Heart right ventricle (tissue), 16 donors: ENCODE results near the gene PCDHGA1. TPM values are rescaled to one million over a fixed set of nuclear protein-coding genes. Genes with fewer than 3 reads are reported as not detected.
A peak's percentile ranks its signal among the peaks of the same experiment; 100 is the strongest.
"Not testable (repeated sequence)": the region's sequence is repeated elsewhere in the genome, so short reads cannot be mapped to it uniquely, and the experiment has no call there.

Experiments used
- ATAC-seq, 8 donors: fragments of 200-7000 bp; cut with Tn5 transposase; one replicate each; pipeline ENCODE4 v1.9.1; 2020; ENCODE audit warnings: mild to moderate bottlenecking in 8 of 8, moderate library complexity in 8 of 8, moderate number of reproducible peaks in 1 of 8
- DNase-seq, 2 donors: peaks; one replicate each; pipeline ENCODE4 v3.0.0-alpha.2; 2020
- H3K27ac ChIP-seq, 10 donors: fragments of 200-600 bp; sonication (generic) in 2 of 10; one replicate each; pipeline versions ENCODE4 v1.5.0 to v1.8.0; 2020 to 2022; ENCODE audit warnings: mild to moderate bottlenecking in 3 of 10
- H3K27me3 ChIP-seq, 7 donors: fragments of 200-600 bp; one replicate each; pipeline ENCODE4 v1.8.0; 2021 to 2022; ENCODE audit warnings: mild to moderate bottlenecking in 2 of 7
- H3K36me3 ChIP-seq, 9 donors: fragments of 200-600 bp; sonication (generic) in 1 of 9; one replicate each; pipeline versions ENCODE4 v1.5.0 to v1.8.0; 2020 to 2022; ENCODE audit warnings: mild to moderate bottlenecking in 2 of 9
- H3K4me1 ChIP-seq, 9 donors: fragments of 200-600 bp; sonication (generic) in 1 of 9; one replicate each; pipeline versions ENCODE4 v1.5.0 to v1.8.0; 2020 to 2022; ENCODE audit warnings: mild to moderate bottlenecking in 4 of 9
- H3K4me3 ChIP-seq, 10 donors: fragments of 200-600 bp; sonication (generic) in 2 of 10; one replicate each; pipeline versions ENCODE4 v1.5.0 to v1.8.0; 2020 to 2022; ENCODE audit warnings: mild to moderate bottlenecking in 7 of 10, moderate library complexity in 2 of 10
- H3K9me3 ChIP-seq, 11 donors: fragments of 200-600 bp in 10 of 11; sonication (generic) in 2 of 11; one replicate each; pipeline versions ENCODE4 v1.5.0 to v1.8.0; 2013 to 2022; ENCODE audit warnings: mild to moderate bottlenecking in 2 of 11, control low read depth in 1 of 11, moderate library complexity in 1 of 11
- WGBS, 2 donors: extraction: QIAGEN DNeasy Blood & Tissue Kit; methylation state at CpG; one replicate each; pipeline ENCODE4 v1.1.7; 2013; ENCODE audit warnings: inconsistent platforms in 1 of 2; 5-methylcytosine and 5-hydroxymethylcytosine counted together
- intact Hi-C, 10 donors: fragments of 100-400 bp; cut with DNase I; formaldehyde crosslinking; loops; one replicate each; pipeline versions ENCODE4 v1.11.1 to v1.14.2; 2022
- polyA plus RNA-seq, 2 donors: library from polyadenylated mRNA; stranded (reverse); fragments of 200-250 nt; gene quantifications; one replicate each; pipeline ENCODE4 v1.2.3, GENCODE V29; 2013
- total RNA-seq, 10 donors: library from RNA; stranded (reverse); fragmentation: NEBNext Ultra II Directional in 3 of 10; extraction: Animal tissue kit (Norgen Biotek cat#: 25700) in 3 of 10; gene quantifications; one replicate each; pipeline versions ENCODE4 v1.2.1 to v1.2.4, GENCODE V29; 2021 to 2023
- TF ChIP-seq, protein P1 (sequence below), 9 donors: fragments of 200-600 bp; sonication (generic) in 2 of 9; IDR thresholded peaks; one replicate each; pipeline versions ENCODE4 v1.5.0 to v1.8.0; 2021 to 2022; ENCODE audit warnings: antibody characterized with exemption in 9 of 9, mild to moderate bottlenecking in 5 of 9, moderate library complexity in 1 of 9
- donor health status: Arrhythmogenic right ventricular cardiomyopathy.
- donor health status: ischemic (EF 13 %, LVEDD 7.1; RV severe dilation, severe dysfunction).
- donor health status: healthy with polysubstance abuse.
- donor health status: DM: no; HTN: yes; CAD: no.
- donor health status: DM: no; HTN: no; CAD: no.
- donor health status: ischemic (EF 25% LVEDD 6.9; RV normal size, moderate dysfunction).
- donor health status: ischemic (EF 25% LVEDD 5.7; RV mildly dilated, moderate dysfunction).
- donor health status: healthy.
- donor health status: DM: yes; HTN: yes; CAD: no.
- donor health status: Ischemic cardiomyopathy.
- donor health status: ischemic (EF 35%, LVEDD 5.7; RV mildly dilated, moderate dysfunction).
- donor health status: nonischemic (EF 11% LVEDD 7.7; RV severe dilation, severe dysfunction).
- donor health status: DM: yes; HTN: yes; CAD: no.
- donor health status: PGD.
- donor health status: ischemic (EF 29% LVEDD 5.4; RV normal size, mild dysfunction).
- donor health status: nonischemic (EF 23%, LVEDD 6.1; RV moderate dilation, normal function).

The PCDHGA1 gene
- total and polyA plus RNA-seq, 12 donors, result 0.57 to 5.0 (median 2.6) TPM

DNA sequence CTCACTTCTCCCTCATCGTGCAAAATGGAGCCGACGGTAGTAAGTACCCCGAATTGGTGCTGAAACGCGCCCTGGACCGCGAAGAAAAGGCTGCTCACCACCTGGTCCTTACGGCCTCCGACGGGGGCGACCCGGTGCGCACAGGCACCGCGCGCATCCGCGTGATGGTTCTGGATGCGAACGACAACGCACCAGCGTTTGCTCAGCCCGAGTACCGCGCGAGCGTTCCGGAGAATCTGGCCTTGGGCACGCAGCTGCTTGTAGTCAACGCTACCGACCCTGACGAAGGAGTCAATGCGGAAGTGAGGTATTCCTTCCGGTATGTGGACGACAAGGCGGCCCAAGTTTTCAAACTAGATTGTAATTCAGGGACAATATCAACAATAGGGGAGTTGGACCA is 101.0 kb downstream of the PCDHGA1 start:
- intact Hi-C loops, result loop anchor here in 6 of 10 donors (2.0 to 5.0 kb wide), 4 partner anchors 91 to 130 kb away; no protein-coding TSS in a partner anchor
- Histone ChIP-seq H3K4me1 (peaks cover 0 to 22% (median 0%) of the 10 kb centered on the region in 9 donors), H3K36me3 (peaks cover 0 to 45% (median 0%) of the 10 kb centered on the region in 9 donors), H3K9me3 (peaks cover 0 to 100% (median 79%) of the 10 kb centered on the region in 11 donors), H3K27me3 (peaks cover 0 to 71% (median 0%) of the 10 kb centered on the region in 7 donors), H3K27ac (peak overlapping the region in 2 of 10 donors; percentile 5 to 52), H3K4me3 (peak overlapping the region in 9 of 10 donors; percentile 24 to 52 (median 40))
- TF ChIP-seq, protein P1, sequence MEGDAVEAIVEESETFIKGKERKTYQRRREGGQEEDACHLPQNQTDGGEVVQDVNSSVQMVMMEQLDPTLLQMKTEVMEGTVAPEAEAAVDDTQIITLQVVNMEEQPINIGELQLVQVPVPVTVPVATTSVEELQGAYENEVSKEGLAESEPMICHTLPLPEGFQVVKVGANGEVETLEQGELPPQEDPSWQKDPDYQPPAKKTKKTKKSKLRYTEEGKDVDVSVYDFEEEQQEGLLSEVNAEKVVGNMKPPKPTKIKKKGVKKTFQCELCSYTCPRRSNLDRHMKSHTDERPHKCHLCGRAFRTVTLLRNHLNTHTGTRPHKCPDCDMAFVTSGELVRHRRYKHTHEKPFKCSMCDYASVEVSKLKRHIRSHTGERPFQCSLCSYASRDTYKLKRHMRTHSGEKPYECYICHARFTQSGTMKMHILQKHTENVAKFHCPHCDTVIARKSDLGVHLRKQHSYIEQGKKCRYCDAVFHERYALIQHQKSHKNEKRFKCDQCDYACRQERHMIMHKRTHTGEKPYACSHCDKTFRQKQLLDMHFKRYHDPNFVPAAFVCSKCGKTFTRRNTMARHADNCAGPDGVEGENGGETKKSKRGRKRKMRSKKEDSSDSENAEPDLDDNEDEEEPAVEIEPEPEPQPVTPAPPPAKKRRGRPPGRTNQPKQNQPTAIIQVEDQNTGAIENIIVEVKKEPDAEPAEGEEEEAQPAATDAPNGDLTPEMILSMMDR (IDR thresholded peaks at IDR 0.05), result no peak
- WGBS, 2 donors, result 21 to 28% methylated on average over 37 of the region's 37 CpGs
- ATAC-seq, result peak in 6 of 8 donors; percentile 11 to 58 (median 36)
- no peak for DNase-seq

DNA sequence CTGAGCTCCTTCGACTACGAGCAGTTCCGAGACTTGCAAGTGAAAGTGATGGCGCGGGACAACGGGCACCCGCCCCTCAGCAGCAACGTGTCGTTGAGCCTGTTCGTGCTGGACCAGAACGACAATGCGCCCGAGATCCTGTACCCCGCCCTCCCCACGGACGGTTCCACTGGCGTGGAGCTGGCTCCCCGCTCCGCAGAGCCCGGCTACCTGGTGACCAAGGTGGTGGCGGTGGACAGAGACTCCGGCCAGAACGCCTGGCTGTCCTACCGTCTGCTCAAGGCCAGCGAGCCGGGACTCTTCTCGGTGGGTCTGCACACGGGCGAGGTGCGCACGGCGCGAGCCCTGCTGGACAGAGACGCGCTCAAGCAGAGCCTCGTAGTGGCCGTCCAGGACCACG is 102.0 kb downstream of the PCDHGA1 start:
- not testable (repeated sequence) for H3K27ac ChIP-seq, ATAC-seq, H3K4me3 ChIP-seq, DNase-seq
- intact Hi-C loops, result loop anchor here in 4 of 10 donors (5.0 kb wide), 2 partner anchors 90 to 95 kb away; no protein-coding TSS in a partner anchor
- H3K36me3 ChIP-seq, result peaks cover 0 to 45% (median 0%) of the 10 kb centered on the region in 9 donors
- H3K27me3 ChIP-seq, result peaks cover 0 to 61% (median 0%) of the 10 kb centered on the region in 7 donors
- H3K9me3 ChIP-seq, result peaks cover 0 to 100% (median 70%) of the 10 kb centered on the region in 11 donors
- WGBS, 2 donors, result 40 to 42% methylated on average over 38 of the region's 38 CpGs
- peaks cover 0 to 22% (median 0%) of the 10 kb centered on the region in 9 donors for H3K4me1 ChIP-seq

DNA sequence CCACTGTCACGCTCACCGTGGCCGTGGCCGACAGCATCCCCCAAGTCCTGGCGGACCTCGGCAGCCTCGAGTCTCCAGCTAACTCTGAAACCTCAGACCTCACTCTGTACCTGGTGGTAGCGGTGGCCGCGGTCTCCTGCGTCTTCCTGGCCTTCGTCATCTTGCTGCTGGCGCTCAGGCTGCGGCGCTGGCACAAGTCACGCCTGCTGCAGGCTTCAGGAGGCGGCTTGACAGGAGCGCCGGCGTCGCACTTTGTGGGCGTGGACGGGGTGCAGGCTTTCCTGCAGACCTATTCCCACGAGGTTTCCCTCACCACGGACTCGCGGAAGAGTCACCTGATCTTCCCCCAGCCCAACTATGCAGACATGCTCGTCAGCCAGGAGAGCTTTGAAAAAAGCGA is 102.4 kb downstream of the PCDHGA1 start:
- Histone ChIP-seq H3K4me1 (peaks cover 0 to 22% (median 0%) of the 10 kb centered on the region in 9 donors), H3K27me3 (peaks cover 0 to 57% (median 0%) of the 10 kb centered on the region in 7 donors), H3K36me3 (peaks cover 0 to 45% (median 0%) of the 10 kb centered on the region in 9 donors), H3K9me3 (peaks cover 0 to 100% (median 70%) of the 10 kb centered on the region in 11 donors)
- ATAC-seq, DNase-seq, H3K27ac ChIP-seq, H3K4me3 ChIP-seq: not testable (repeated sequence)
- intact Hi-C loops, result loop anchor here in 4 of 10 donors (5.0 kb wide), 2 partner anchors 90 to 95 kb away; no protein-coding TSS in a partner anchor
- WGBS, 2 donors, result 46% methylated on average over 28 to 29 of the region's 29 CpGs

DNA sequence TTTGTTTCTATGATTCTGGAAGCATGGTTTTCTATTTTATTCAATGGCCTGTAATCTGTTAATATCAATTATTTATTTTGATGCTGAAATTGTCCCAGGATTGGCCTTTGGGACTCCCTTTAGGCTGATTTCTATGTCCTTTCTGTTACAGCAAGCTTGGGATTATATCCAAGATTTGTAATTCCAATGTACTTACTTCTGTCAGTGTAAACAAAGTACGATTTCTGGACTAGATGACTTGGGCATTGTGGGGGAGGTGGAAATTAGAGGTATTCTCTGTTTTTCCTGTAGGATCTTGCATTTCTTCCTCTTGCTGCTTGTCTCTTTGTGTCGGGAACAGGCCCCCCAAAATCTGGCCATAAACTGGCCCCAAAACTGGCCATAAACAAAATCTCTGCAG is 103.7 kb downstream of the PCDHGA1 start:
- DNase-seq (no peak), ATAC-seq (no peak)
- H3K36me3 ChIP-seq, result peaks cover 0 to 43% (median 0%) of the 10 kb centered on the region in 9 donors
- WGBS, 2 donors, result 83 to 84% methylated on average over 2 of the region's 2 CpGs
- TF ChIP-seq, protein P1 (IDR thresholded peaks at IDR 0.05), result no peak
- H3K27me3 ChIP-seq, result peaks cover 0 to 44% (median 0%) of the 10 kb centered on the region in 7 donors
- peaks cover 0 to 22% (median 0%) of the 10 kb centered on the region in 9 donors for H3K4me1 ChIP-seq
- no peak overlapping the region for H3K27ac ChIP-seq
- H3K9me3 ChIP-seq, result peaks cover 0 to 98% (median 59%) of the 10 kb centered on the region in 11 donors
- intact Hi-C loops, result loop anchor here in 4 of 10 donors (5.0 kb wide), 2 partner anchors 88 to 93 kb away; no protein-coding TSS in a partner anchor
- no peak overlapping the region for H3K4me3 ChIP-seq

DNA sequence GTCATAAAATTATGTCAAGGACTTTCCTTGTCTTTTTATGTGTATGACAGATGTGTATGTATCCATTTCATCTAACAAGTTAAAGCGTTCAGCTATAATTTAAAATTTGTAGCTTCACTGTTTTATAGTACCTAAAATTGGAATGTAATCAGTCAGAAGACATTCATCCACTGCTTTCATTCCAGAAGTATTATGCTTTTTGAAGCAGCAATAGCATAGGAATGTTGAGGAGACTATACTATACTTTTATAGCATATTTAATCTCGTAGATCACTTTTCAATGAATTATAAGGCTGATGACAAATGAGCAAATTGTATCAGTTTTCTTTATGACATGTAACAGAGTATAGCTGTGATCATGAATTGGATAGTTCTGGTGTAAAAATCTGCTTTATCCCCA is 106.9 kb downstream of the PCDHGA1 start:
- H3K4me1 ChIP-seq, result peaks cover 0 to 6% (median 0%) of the 10 kb centered on the region in 9 donors
- WGBS, 2 donors, result 90 to 96% methylated on average over 2 of the region's 2 CpGs
- H3K4me3 ChIP-seq, result no peak overlapping the region
- TF ChIP-seq, protein P1 (IDR thresholded peaks at IDR 0.05), result no peak
- ATAC-seq (no peak), DNase-seq (no peak)
- H3K36me3 ChIP-seq, result peaks cover 0 to 38% (median 0%) of the 10 kb centered on the region in 9 donors
- no peak overlapping the region for H3K27ac ChIP-seq
- H3K27me3 ChIP-seq, result peaks cover 0 to 13% (median 0%) of the 10 kb centered on the region in 7 donors
- intact Hi-C loops, result no loop called here
- H3K9me3 ChIP-seq, result peaks cover 0 to 98% (median 53%) of the 10 kb centered on the region in 11 donors
